Aorta (tissue), 5 donors: ENCODE measurements around the gene PRKD2. TPM values are rescaled to one million over a fixed set of nuclear protein-coding genes. Genes with fewer than 3 reads are reported as not detected.
A peak's percentile ranks its signal among the peaks of the same experiment; 100 is the strongest.
"Not testable (repeated sequence)": the region's sequence is repeated elsewhere in the genome, so short reads cannot be mapped to it uniquely, and the experiment has no call there.

Experiments used
- ATAC-seq: fragments of 200-7000 bp; cut with Tn5 transposase; one replicate; pipeline ENCODE4 v1.9.1; 2022; ENCODE audit warnings: moderate library complexity; ENCODE audit not compliant: low FRiP score
- DNase-seq, 2 donors: peaks; one replicate each; pipeline ENCODE4 v3.0.0-alpha.2; 2020
- H3K27ac ChIP-seq, 2 donors: one replicate each; pipeline ENCODE4 v1.5.1; 2013; ENCODE audit warnings: low read length in 2 of 2, mild to moderate bottlenecking in 2 of 2, moderate library complexity in 2 of 2, control low read depth in 1 of 2, inconsistent platforms in 1 of 2, low read depth in 1 of 2
- H3K27me3 ChIP-seq, 2 donors: one replicate each; pipeline ENCODE4 v1.6.1; 2013; ENCODE audit warnings: control low read depth in 1 of 2, low read length in 1 of 2, mild to moderate bottlenecking in 1 of 2, moderate library complexity in 1 of 2; ENCODE audit not compliant: insufficient read depth in 2 of 2, control insufficient read depth in 1 of 2
- H3K36me3 ChIP-seq, 2 donors: one replicate each; pipeline ENCODE4 v1.6.1; 2013; ENCODE audit warnings: control low read depth in 1 of 2, low read length in 1 of 2, mild to moderate bottlenecking in 1 of 2; ENCODE audit not compliant: insufficient read depth in 2 of 2, control insufficient read depth in 1 of 2
- H3K4me1 ChIP-seq, 2 donors: one replicate each; pipeline ENCODE4 v1.6.1; 2013; ENCODE audit warnings: low read length in 2 of 2, control low read depth in 1 of 2, mild to moderate bottlenecking in 1 of 2, moderate library complexity in 1 of 2; ENCODE audit not compliant: insufficient read depth in 2 of 2, control insufficient read depth in 1 of 2
- H3K4me3 ChIP-seq, 2 donors: one replicate each; pipeline ENCODE4 v1.5.1; 2013; ENCODE audit warnings: low read length in 2 of 2, control low read depth in 1 of 2, mild to moderate bottlenecking in 1 of 2
- H3K9me3 ChIP-seq: one replicate; pipeline ENCODE4 v1.6.1; 2013; ENCODE audit warnings: mild to moderate bottlenecking, low read length; ENCODE audit not compliant: control insufficient read depth
- WGBS, 2 donors: extraction: QIAGEN DNeasy Blood & Tissue Kit; methylation state at CpG; one replicate each; pipeline ENCODE4 v1.1.7; 2013; 5-methylcytosine and 5-hydroxymethylcytosine counted together
- intact Hi-C, 2 donors: fragments of 100-400 bp; cut with DNase I; formaldehyde crosslinking; loops; one replicate each; pipeline versions ENCODE4 v1.14.2 to v1.15.0; 2022
- long read RNA-seq, 2 donors: library from polyadenylated mRNA; unstranded; transcript quantifications; one replicate each; pipeline ENCODE4 v2.0.0, GENCODE V29; 2020 to 2021
- polyA plus RNA-seq, 2 donors: library from polyadenylated mRNA; stranded (reverse); fragments of 200-250 nt; gene quantifications; one replicate each; pipeline ENCODE4 v1.2.3, GENCODE V29; 2013
- total RNA-seq, 2 donors: library from RNA; stranded (reverse); fragmentation: NEBNext Ultra II Directional; extraction: Animal tissue kit (Norgen Biotek cat#: 25700); gene quantifications; one replicate each; pipeline ENCODE4 v1.2.1, GENCODE V29; 2021
- donor health status: healthy with polysubstance abuse.
- donor health status: Bipolar disorder and iron deficiency.
- donor health status: DM: no; HTN: no; CAD: no.
- donor health status: DM: no; HTN: no; CAD: no.
- donor health status: DM: yes; HTN: yes; CAD: no.

Gene PRKD2
- total RNA-seq (10 to 100 TPM; 42.2 to 62.6 TPM), polyA plus RNA-seq (10 to 100 TPM; 15.3 to 79.2 TPM)
- long read RNA-seq, donor 1, transcript PRKD2-201 (18 exons, 3,070 nt), result minor isoform, 6 of 75 reads
- long read RNA-seq, donor 1, transcript PRKD2-214 (17 exons, 2,923 nt), result major isoform, 7 of 75 reads
- long read RNA-seq, donor 1, partial matches to known transcripts, result 58 of 75 reads
- long read RNA-seq, donor 1, other reads (novel, unspliced or antisense), result 4 of 75 reads
- long read RNA-seq, donor 2, partial matches to known transcripts, result 31 of 48 reads
- long read RNA-seq, donor 2, other reads (novel, unspliced or antisense), result 8 of 48 reads

- H3K4me1 ChIP-seq, result peaks cover 0 to 3% of the 10 kb centered on the region in 2 donors
- H3K27ac ChIP-seq, result peak within 1 kb of the TSS in 1 of 2 donors; percentile 66
- peak; percentile 95 to 98 for DNase-seq
- no peaks in the 10 kb centered on the region for H3K9me3 ChIP-seq
- 1% methylated on average over 38 to 52 of the region's 52 CpGs for WGBS, 2 donors
- H3K27me3 ChIP-seq, result no peaks in the 10 kb centered on the region
- peak within 1 kb of the TSS; percentile 83 to 89 for H3K4me3 ChIP-seq
- intact Hi-C loops, result no loop called here
- H3K36me3 ChIP-seq, result no peaks in the 10 kb centered on the region
- ATAC-seq, result peak; percentile 92
Observed at GRCh38 chr19:46717034-46717715, at the start of gene PRKD2. PRKD2 (minus strand) TSS chr19:46717114; CDS start chr19:46716370, 744 bp downstream.

GRCh38 chr19:46764817-46765291, 47.9 kb upstream of the PRKD2 start:
- intact Hi-C loops, result no loop called here
- DNase-seq (no peak), ATAC-seq (no peak)
- no peak overlapping the region for H3K4me3 ChIP-seq
- no peaks in the 10 kb centered on the region for H3K36me3 ChIP-seq
- no peaks in the 10 kb centered on the region for H3K27me3 ChIP-seq
- no peaks in the 10 kb centered on the region for H3K9me3 ChIP-seq
- WGBS, 2 donors, result 81 to 91% methylated on average over 11 of the region's 11 CpGs
- H3K4me1 ChIP-seq, result no peaks in the 10 kb centered on the region
- H3K27ac ChIP-seq, result no peak overlapping the region

GRCh38 chr19:46762245-46762890, 45.5 kb upstream of the PRKD2 start:
- Histone ChIP-seq H3K27me3 (no peaks in the 10 kb centered on the region), H3K9me3 (no peaks in the 10 kb centered on the region), H3K27ac (no peak overlapping the region), H3K36me3 (no peaks in the 10 kb centered on the region), H3K4me1 (no peaks in the 10 kb centered on the region), H3K4me3 (no peak overlapping the region)
- intact Hi-C loops, result no loop called here
- no peak for DNase-seq
- WGBS, 2 donors, result 81% methylated on average over 6 of the region's 6 CpGs
- ATAC-seq, result no peak

GRCh38 chr19:46761418-46761831, 44.5 kb upstream of the PRKD2 start:
- Histone ChIP-seq H3K27ac (no peak overlapping the region), H3K36me3 (no peaks in the 10 kb centered on the region), H3K4me3 (no peak overlapping the region), H3K27me3 (no peaks in the 10 kb centered on the region), H3K9me3 (no peaks in the 10 kb centered on the region), H3K4me1 (no peaks in the 10 kb centered on the region)
- intact Hi-C loops, result no loop called here
- no peak for DNase-seq
- no peak for ATAC-seq
- 32 to 39% methylated on average over 5 of the region's 5 CpGs for WGBS, 2 donors

- 68 to 73% methylated on average over 4 of the region's 4 CpGs for WGBS, 2 donors
Observed at GRCh38 chr19:46760897-46761296, 44.0 kb upstream of the PRKD2 start.

GRCh38 chr19:46760363-46760762, 43.4 kb upstream of the PRKD2 start:
- H3K27ac ChIP-seq, result no peak overlapping the region
- no peaks in the 10 kb centered on the region for H3K4me1 ChIP-seq
- H3K9me3 ChIP-seq, result no peaks in the 10 kb centered on the region
- H3K4me3 ChIP-seq, result no peak overlapping the region
- H3K36me3 ChIP-seq, result no peaks in the 10 kb centered on the region
- ATAC-seq, result no peak
- intact Hi-C loops, result no loop called here
- no peak for DNase-seq
- 92 to 98% methylated on average over 5 of the region's 5 CpGs for WGBS, 2 donors
- no peaks in the 10 kb centered on the region for H3K27me3 ChIP-seq

More at GRCh38 chr19:46760897-46761296, 44.0 kb upstream of the PRKD2 start:
- H3K27ac ChIP-seq, H3K36me3 ChIP-seq, H3K9me3 ChIP-seq, DNase-seq, intact Hi-C loops, ATAC-seq, H3K4me3 ChIP-seq, H3K27me3 ChIP-seq, H3K4me1 ChIP-seq: not testable (repeated sequence)

GRCh38 chr19:46759817-46760333, 43.0 kb upstream of the PRKD2 start:
- no peaks in the 10 kb centered on the region for H3K36me3 ChIP-seq
- ATAC-seq, result no peak
- 80 to 83% methylated on average over 7 of the region's 7 CpGs for WGBS, 2 donors
- no peak overlapping the region for H3K4me3 ChIP-seq
- DNase-seq, result no peak
- H3K27ac ChIP-seq, result no peak overlapping the region
- intact Hi-C loops, result loop anchor here (10.0 kb wide), 1 partner anchor 235 kb away; no protein-coding TSS in a partner anchor
- H3K27me3 ChIP-seq, result no peaks in the 10 kb centered on the region
- no peaks in the 10 kb centered on the region for H3K4me1 ChIP-seq
- no peaks in the 10 kb centered on the region for H3K9me3 ChIP-seq

GRCh38 chr19:46759206-46759605, 42.3 kb upstream of the PRKD2 start:
- intact Hi-C loops, result loop anchor here (10.0 kb wide), 1 partner anchor 236 kb away; no protein-coding TSS in a partner anchor
- H3K4me3 ChIP-seq, result no peak overlapping the region
- DNase-seq (no peak), ATAC-seq (no peak)
- H3K9me3 ChIP-seq, result no peaks in the 10 kb centered on the region
- no peaks in the 10 kb centered on the region for H3K27me3 ChIP-seq
- H3K36me3 ChIP-seq, result no peaks in the 10 kb centered on the region
- H3K4me1 ChIP-seq, result no peaks in the 10 kb centered on the region
- no peak overlapping the region for H3K27ac ChIP-seq
- WGBS, 2 donors, result 88 to 92% methylated on average over 6 of the region's 6 CpGs
